Astrocyte of the spinal cord (primary cell): ENCODE data around the gene BHLHA9.
A peak's percentile ranks its signal among the peaks of the same experiment; 100 is the strongest.

Experiments used
- DNase-seq: peaks from one replicate; pipeline ENCODE4 v3.0.0; 2011; ENCODE audit warnings: low read depth, low spot score
- H3K4me3 ChIP-seq: 2 replicates; pipeline ENCODE4 v1.5.1; 2011; ENCODE audit warnings: low read depth, mild to moderate bottlenecking, low read length, moderate library complexity
- in situ Hi-C: cut with HindIII; loops from 2 replicates; pipeline ENCODE4 v1.10.0; 2017; ENCODE audit warnings: low sequenced_read_pairs
- TF ChIP-seq, protein P1 (sequence below): IDR thresholded peaks from 2 replicates; pipeline ENCODE4 v1.5.1; 2012; ENCODE audit warnings: low read depth, mild to moderate bottlenecking, low read length, inconsistent platforms

Gene BHLHA9

GRCh38 chr17:1264196-1264595 is 6.0 kb upstream of the BHLHA9 start:
- TF ChIP-seq, protein P1, sequence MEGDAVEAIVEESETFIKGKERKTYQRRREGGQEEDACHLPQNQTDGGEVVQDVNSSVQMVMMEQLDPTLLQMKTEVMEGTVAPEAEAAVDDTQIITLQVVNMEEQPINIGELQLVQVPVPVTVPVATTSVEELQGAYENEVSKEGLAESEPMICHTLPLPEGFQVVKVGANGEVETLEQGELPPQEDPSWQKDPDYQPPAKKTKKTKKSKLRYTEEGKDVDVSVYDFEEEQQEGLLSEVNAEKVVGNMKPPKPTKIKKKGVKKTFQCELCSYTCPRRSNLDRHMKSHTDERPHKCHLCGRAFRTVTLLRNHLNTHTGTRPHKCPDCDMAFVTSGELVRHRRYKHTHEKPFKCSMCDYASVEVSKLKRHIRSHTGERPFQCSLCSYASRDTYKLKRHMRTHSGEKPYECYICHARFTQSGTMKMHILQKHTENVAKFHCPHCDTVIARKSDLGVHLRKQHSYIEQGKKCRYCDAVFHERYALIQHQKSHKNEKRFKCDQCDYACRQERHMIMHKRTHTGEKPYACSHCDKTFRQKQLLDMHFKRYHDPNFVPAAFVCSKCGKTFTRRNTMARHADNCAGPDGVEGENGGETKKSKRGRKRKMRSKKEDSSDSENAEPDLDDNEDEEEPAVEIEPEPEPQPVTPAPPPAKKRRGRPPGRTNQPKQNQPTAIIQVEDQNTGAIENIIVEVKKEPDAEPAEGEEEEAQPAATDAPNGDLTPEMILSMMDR = no peak
- no peak for DNase-seq
- H3K4me3 ChIP-seq = no peak overlapping the region
- in situ Hi-C loops = no loop called here

- DNase-seq = no peak
- in situ Hi-C loops = no loop called here
- TF ChIP-seq, protein P1 = no peak
- H3K4me3 ChIP-seq = peak overlapping the region; percentile 68
Observed at GRCh38 chr17:1267471-1267943, 2.7 kb upstream of the BHLHA9 start.

DNA sequence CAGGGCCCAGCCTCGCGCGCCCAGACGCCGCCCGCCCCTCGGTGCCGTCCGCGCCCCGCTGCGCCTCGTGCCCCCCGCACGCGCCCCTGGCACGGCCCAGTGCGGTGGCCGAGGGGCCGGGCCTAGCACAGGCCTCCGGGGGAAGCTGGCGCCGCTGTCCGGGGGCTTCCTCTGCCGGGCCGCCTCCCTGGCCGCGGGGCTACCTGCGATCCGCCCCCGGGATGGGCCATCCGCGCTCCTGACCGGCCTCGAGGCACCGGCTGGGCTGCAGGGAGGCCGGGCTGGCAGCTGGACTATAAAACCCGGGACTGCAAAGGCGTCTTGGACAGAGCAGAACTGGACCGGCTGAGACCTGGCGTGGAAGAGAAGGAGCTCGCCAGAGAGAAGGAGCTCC is 783 bp downstream of the BHLHA9 start:
- no peak for DNase-seq
- H3K4me3 ChIP-seq = no peak overlapping the region
- in situ Hi-C loops = no loop called here
- TF ChIP-seq, protein P1 = no peak

DNA sequence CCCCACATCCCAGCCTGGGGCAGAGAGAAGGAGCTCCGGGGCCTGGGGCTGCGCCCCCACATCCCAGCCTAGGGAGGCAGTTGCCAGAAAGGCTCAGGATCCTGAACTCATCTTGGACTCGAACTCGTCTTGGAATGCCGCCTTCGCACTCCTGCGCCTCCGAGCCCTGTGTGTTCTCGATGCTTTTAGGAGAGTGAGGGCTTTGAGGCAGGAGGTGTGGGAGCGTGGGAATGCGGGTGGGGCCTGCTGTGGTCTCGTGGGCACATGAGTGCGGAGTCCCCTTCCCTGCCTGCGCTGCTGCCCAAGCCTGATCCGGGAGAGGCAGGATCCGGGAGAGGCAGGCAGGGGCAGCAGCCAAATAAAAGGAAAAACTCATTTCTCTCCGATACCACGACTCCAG is 1.2 kb downstream of the BHLHA9 start:
- DNase-seq = no peak
- in situ Hi-C loops = no loop called here
- H3K4me3 ChIP-seq = no peak overlapping the region
- TF ChIP-seq, protein P1 = no peak

DNA sequence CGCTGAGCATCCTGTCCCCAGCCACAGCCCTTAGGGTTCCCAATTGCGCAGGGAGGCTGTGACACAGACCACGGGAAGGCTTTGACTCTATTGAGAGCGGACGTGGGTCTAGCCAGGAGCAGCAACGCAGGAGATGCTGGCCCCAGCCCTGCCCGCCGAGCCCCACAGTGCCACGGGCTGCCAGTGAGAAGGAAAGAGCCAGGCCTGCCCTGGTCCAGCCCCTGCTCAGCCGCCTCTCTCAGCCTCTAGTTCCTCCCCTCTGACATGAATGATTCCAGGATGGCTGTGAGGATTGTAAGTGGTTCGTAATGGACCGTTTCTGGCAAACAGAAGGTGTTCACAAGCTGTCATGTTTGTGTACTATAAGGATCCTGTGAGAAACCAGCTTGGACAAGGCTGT is 2.5 kb downstream of the BHLHA9 start:
- TF ChIP-seq, protein P1 = no peak
- H3K4me3 ChIP-seq = no peak overlapping the region
- in situ Hi-C loops = no loop called here
- no peak for DNase-seq

DNA sequence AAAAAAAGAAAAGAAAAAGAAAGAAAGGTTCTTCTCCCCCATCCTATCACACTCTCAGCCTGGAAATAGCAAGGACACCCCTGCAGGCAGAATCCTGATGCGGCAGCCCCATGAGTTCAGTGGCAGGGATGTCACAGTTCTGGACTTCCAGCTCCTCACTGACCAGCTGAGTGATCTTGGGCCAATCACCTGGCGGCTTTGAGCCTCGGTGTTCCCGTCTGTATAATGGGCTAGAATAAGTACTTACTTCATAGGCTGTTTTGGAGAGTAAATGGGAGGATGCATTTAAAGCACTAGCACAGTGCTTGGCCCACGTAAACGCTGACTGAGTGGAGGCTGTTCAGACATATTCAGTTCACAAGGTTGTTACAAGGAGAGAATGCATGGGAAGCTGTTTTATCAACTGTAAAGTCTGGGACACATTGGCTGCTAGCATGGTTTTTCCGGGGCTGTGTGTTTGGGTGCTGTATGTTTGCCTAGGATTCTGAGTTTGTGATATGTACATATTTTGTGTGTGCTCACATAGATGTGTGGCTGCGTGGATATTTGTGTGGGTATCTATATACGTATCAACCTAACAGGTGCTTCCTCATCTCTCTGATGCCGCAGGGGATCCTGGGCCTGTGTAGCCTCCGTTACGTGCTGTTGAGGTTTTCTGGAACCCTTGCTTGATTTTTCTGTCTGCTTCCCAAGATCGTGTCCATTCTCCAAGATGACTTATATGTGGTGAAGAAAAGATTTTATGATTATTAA is 3.4 kb downstream of the BHLHA9 start:
- TF ChIP-seq, protein P1 = no peak
- in situ Hi-C loops = no loop called here
- DNase-seq = no peak
- no peak overlapping the region for H3K4me3 ChIP-seq
